ENCODE measurements around the gene G6PD.
"Not testable (repeated sequence)": the region's sequence is repeated elsewhere in the genome, so short reads cannot be mapped to it uniquely, and the experiment has no call there.

Gene G6PD

DNA sequence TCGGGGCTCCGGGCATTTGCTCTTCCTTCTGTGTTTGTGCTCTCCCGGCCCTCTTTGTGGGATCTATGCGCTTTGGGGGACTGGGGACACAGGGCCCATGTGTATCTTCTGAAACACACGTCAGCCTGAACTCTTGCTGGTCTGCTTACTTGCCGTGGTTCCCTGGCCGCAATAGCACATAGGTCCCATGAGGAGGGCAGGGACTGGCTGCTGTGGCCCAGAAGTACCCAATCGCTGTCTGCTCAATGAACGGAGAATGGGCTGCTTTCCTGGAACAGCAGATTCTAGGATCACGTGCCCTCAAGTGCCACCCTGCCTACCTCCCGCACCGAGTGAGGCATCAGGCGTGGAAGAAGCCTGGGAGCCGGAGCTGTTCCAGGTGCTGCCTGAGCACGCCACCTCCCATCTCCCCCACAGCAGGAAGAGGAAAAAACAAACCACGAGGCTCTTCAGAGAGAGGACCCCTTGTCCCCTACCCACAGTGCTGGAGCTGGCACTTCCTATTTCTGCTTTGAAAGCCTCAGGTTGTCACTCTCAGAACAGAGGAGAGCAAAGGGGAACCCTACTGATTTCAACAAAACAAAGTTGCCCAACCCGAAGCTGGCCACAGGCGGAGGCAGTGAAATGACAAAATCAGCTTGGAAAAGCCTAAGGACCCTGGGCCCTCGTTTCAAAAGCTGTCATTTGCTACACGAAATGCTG is 3.8 kb downstream of the G6PD start:
- no peak for DNase-seq

DNA sequence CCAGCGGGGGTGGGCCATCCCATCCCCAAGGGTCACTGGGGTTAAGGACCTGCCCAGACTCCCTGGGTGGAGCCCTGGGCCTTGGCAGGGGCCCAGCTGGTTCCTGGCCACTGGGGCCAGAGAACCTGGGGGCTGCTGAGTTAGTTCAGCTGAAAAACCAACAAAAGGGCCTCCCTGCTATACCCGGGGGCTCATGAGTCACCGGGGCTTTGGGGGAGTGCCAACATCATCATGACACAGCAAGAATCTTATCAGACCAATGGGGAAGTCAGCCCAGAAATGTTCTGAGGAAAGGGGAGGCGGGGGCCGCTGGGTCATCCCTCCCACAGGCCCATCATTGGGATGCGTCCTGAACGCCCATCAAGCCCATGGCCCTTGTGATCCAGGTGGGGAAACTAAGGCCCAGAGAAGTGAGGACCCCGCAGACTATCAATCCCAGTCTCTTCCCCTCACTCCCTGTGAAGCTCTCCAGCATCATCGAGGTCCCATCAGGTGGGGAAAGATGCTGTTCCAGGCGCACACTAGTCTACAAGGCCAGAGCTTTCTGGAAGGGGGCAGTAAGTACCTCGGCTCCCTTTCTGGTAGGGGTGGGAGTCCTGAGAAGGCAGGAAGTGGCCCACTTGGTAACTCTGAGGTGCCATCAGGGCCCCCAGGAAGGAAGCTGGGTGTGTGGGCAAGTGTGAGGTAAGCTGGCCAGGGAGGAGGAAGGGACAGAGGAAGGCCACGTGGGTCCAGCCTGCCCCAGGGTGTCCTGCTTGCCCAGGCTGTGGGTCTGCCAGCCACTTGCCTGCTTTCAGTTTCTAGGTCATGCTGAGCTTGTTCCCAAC is 4.5 kb downstream of the G6PD start:
- no peak for DNase-seq

DNA sequence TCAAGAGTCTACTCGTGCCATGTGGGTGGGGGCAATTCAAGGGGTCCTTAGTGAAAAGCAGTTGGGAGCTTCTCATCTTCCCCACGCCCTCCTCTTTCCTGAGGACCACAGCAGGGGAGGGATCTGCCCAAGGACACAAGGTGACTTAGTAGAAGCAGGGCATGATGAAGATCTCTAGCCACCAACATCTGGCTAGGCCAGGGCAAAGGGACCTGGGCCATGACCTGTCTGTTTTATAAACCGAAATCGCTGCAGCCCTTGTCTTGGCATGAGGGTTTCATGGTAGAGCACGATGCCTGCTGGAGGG is 5.1 kb downstream of the G6PD start:
- DNase-seq, result no peak

DNA sequence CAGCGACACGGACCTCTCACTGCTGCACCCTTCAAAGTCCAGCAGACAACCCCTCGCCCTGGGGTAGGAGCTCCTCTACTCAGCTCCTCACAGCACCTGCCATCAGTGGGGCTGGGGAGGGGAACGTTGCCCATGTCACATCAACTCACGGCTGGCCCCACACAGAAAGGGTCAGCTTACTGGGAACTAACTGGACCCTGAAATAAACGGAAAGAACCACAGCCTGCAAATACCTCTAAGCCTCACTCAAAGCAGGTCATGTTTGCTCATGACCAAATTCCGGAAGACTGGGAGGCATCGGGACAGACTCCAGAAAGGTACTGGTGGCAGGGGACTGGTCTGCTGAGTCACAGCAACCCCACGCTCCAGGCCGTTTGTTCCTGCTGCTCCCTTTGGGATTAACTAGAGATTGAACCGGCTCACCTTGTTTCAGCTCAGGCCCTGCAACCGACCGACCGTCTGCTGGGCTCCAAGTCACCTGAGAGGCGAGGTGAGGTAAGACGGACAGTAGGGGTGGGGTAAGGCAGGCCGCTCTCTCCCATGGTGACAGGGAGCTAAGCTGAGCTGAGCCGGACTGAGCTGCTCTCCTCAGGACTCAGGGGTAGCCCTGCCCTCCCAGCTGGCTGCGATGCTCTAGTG is 5.6 kb downstream of the G6PD start:
- no peak for DNase-seq

DNA sequence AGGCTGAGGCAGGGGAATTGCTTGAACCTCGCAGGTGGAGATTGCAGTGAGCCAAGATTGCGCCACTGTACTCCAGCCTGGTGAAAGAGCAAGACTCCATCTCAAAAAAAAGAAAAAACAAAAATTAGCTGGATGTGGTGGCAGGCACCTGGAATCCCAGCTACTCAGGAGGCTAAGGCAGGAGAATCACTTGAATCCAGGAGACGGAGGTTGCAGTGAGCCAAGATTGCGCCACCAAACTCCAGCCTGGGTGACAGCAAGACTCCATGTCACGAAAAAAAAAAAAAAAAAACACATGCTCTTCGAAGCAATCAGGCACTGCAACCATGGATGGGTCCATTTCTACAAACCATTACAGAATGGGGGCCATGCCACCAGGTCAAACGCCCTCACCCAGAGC is 6.3 kb downstream of the G6PD start:
- not testable (repeated sequence) for DNase-seq

DNA sequence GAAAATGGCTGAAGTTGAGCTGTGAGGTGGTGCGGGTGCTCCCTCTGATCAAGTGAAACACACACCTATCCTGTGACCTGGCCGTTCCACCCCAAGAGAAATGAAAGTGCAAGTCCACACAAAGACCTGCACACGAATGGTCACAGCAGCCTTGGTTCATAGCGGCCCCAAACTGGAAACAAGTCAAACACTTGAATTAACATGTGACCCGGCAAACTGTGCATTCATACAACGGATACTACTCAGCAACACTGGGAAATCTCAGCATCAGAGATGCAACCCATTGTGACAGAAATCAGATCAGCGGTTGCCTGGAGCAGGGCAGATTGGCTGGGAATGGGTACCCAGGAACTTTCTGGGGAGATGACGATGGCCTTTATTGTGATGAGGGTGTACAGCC is 7.6 kb downstream of the G6PD start:
- DNase-seq, result no peak

DNA sequence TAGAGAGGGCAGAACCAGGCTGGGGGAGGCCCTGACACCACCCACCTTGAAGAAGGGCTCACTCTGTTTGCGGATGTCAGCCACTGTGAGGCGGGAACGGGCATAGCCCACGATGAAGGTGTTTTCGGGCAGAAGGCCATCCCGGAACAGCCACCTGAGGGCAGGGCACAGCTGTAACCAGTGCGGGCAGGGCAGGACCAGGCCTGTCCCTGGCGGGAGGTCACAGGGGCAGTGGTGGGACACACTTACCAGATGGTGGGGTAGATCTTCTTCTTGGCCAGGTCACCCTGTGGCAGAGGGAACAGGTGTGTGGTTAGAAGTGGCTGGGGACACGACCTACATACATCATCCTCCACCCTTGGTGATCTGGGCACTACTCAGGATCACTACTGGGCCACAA is 10.8 kb downstream of the G6PD start:
- no peak for DNase-seq

DNA sequence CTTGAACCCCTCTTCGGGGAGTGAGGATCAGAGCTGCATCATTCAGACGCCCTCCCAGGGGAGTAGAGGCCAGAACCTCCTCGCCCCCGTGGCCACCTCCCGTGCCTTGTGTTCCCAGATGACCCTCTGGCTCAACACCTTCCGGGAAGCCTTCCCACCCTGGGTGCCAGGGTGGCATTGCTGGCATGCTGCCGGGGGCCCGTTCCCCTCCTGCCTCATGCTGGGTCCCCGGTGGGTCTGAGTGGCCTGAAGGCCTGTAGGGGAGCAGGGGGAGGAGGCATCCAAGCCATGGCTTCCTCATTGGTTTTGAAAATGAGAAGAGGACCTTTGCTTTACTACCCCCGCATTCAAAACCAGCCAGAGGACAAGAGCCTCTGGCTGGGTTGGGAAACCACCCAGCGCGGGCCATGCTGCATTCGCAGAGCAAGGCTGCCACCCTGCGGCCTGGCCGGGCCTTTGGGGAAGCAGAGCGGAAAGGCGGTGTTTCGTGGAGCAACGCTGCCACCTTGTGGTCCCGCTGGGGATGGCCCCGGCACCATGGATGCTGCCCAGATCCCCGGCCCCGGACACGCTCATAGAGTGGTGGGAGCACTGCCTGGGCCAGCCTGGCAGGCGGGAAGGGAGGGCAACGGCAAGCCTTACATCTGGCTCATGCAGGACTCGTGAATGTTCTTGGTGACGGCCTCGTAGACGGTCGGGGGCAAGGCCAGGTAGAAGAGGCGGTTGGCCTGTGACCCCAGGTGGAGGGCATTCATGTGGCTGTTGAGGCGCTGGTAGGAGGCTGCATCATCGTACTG is 11.9 kb downstream of the G6PD start:
- DNase-seq, result peak; percentile 64

DNA sequence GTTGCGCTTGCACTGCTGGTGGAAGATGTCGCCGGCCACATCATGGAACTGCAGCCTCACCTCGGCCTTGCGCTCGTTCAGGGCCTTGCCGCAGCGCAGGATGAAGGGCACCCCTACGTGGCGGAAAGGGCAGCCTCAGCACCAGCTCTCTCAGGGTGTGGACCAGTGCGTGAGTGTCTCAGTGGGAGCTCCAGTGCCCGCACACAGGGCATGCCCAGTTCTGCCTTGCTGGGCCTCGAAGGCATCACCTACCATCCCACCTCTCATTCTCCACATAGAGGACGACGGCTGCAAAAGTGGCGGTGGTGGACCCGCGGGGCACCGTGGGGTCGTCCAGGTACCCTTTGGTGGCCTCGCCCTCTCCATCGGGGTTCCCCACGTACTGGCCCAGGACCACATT is 14.0 kb downstream of the G6PD start:
- DNase-seq, result no peak

DNA sequence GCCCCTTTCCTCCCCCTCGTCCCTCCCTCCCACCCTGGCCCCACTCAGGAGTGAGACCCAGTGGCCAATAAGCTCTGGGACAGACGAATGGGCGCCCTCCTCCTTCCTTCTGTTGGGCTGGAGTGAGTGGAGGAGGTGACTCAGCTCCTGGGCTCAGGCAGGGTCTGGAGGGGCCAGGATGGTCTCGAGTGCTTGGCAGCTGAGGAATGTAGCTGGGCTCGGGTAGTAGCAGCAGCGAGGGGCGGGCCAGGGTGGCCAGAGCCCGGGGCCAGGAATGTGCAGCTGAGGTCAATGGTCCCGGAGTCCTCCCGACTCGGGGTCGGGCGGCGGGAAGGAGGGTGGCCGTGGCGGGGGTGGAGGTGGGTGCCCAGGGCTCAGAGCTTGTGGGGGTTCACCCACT is 15.0 kb downstream of the G6PD start:
- DNase-seq, result no peak

DNA sequence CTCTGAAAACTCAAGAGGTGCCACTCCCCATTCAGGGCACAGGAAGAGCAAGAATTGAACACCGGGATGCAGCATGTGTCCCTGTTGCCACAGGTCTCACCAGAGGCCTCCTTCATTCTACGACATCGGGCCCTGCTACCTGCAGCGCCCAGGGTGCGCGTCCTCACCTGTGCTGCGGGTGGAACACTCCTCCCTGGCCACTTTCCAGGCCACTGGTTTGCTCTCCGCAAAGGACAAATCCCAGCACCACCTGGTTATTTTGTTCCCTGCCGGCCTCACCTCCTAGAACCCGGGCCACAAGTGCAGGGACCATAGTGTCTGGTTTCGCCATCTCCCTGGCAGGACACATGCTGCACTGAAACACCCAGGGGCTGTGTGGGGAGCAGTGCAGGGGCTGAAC is 16.4 kb downstream of the G6PD start:
- no peak for DNase-seq

DNA sequence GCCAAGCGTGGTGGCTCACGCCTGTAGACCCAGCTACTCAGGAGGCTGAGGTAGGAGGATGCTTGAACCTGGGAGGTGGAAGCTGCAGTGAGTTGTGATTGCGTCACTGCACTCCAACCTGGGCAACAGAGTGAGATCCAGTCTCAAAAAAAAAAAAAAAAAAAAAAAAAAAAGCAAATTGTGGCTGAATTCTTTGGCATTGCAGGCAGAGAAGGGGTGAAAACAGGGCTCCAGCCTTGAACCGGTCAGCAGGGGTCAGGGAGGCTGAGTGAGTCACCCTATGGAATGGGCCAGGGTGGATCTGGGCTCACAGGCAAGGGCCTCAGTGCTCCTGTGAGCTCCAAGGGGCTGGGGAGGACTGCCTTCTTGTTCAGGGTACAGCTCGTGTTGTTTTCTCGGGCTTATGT is 17.4 kb downstream of the G6PD start:
- DNase-seq, result no peak

DNA sequence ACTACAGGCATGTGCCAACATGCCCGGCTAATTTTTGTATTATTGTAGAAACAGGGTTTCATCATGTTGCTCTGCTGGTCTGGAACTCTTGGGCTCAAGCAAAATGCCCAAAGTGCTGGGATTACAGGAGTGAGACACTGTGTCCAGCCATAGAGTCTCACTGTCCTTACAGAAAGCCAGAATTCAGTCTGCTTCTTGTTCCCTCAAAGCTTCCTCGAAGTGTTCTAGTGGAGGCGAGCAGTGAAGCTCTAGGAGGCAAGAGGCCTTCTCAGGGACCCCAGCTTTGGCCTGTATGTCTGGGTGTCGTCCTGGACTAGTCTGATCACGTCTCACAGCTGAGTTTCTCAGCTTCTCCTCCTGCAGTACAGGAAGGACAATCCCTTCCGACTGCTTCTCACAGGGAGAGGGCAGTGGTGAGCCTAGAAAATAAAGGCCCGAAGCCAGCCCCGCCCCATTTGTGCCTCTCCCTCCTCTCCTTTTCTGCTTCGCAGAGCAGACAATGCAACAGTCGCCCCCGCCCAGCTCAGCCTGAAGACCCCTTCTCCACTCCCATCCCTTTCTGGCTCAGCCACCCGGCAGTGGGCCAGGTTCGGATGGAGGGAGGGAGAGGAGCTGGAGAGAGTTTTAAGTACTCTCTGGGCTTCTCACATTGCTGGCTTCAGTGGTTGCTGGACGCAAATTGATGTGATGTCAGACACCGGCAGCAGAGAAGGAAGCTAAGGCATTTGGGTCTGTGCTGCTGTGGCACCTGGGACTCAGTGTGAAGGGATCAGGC is 19.6 kb downstream of the G6PD start:
- no peak for DNase-seq

DNA sequence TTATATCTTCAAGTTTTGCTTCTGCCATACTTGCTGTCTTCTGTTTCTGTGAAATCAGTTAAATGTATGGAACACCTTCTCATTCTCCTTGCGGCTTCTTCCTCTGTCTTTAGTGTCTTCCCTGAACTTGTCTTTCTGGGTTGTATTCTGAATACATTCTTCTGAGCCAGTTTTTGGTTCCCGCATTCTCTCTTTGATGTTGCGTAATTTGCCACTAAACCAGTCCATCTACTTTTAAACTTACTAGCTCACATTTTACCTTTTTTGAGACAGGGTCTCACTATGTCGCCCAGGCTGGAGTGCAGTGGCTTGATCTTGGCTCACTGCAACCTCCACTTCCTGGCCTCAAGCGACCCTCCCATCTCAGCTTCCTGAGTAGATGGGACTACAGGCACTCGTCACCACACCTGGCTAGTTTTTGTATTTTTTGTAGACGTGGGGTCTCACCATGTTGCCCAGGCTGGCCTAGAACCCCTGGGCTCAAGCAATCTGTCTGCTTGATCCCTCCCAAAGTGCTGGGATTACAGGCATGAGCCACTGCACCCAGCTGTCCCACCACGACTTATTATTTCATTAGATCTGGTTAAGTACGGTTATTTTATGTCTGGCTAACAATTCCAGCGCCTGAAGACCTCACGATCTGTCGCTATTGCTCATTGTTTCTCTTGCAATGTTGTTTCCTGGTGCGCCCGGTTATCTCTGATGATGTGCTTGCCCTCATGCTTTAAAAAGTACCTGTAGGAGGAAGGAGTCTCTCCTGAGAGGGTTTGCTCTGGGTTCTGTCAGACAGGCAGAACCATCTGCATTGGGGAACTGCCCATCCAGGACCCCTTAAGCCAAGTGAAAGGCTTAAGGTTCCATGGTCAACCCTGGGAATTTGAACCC is 20.8 kb downstream of the G6PD start:
- no peak for DNase-seq

DNA sequence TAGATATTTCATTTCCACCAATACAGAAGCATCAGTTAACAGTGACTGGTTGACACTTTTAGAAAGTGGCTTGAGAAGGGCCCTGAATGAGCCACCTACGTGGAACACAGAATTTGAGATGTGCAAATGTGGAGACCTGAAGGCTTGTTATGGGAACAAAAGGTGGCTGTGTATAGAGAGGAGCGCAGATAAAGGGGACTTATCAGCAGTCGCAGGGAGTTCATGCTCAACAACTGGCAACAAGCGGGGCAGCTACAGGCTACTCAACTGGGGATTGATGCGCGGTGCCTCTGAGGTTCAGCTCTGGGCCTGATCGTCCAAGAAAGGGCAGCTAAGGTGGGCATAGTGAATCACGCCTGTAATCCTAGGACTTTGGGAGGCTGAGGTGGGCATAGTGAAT is 27.3 kb downstream of the G6PD start:
- no peak for DNase-seq

DNA sequence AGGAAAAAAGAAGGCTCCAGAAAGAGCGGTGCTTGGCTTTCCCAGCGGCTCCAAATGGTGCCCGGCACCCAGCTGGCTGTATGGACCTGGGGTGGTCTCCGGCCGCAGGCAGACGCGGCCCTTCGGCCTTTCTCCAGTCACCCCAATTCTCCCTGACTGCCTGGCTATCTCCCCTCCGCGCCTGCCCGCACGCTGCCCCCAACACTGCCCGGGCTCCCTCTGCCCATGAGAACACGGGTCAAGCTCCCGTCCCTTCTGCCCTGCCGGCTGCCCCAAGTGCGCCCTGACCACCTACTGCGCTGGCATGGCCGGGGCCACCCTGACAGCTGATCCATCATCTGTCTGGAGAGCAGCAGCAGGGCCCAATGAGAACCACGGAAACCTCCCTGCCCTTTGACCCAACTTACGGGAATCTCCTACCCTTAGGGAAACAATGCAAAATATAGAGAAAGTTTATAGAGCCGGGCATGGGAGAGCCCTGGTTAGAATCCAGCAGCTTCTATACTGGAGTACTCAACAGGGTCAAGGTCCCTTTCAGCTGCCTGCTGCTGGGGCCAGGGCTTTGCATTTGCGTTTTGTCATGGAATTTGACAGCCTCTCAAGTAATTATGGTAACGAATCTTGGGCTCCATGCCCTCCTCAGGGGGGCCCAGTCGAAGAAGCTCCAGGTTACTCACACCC is 29.4 kb downstream of the G6PD start:
- no peak for DNase-seq

DNA sequence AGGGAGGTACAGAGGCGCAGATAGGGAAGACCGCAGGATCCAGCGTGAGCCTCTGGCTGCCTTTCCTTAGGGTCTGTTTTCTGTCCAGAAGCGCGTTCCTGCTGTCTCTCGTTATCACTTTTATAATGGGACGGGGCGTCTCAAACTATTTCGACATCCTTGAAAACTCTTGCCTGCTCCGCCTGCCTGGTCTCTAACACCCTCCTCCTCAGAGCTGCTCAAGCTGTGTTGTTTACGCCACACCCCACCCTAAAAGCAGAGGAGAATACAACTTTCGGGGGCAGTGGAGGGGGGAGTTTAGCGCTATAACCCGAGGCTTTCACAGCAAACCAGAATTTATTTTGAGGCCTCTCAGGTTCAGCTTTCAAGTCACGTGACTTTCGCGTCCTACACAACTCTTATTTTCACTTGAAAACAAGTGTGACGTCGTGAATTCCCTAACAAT is 30.0 kb downstream of the G6PD start:
- DNase-seq, result no peak

DNA sequence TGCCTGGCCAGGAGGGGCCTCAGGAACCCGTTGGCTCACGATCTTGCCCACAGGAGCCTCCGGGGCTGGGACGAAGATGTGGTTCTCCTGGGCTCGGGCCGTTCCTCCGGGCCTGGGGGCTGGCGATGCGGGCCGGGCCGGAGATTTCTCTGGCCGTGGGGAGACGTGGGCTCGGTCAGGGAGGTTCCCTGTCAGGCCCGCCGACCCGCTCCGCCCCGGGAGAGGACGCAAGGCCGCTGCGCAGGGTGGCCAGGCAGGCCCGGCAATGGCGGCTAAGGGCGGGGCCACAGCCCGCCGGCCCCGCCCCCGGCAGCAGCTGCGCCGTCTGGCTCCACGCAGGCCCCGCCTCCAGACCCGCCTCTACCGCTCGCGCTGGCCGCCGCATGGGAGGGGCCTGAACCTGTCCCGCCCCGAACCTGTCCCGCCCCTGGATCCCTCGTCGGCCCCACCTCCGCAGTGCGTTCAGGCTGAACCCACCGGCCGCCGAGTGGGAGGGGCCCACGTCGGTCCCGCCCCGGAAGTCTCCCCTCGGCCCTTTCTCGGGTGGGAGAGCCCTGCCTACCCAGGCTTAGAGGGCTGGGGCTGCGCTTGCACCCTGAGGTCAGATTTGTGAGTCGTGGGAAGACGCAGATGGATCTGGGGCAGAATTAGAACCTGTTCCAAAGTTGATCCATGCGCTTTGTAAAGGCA is 30.5 kb downstream of the G6PD start, which contains the start of gene FAM3A:
Gene FAM3A, minus strand, starts transcription at position 267 of the 690 bp plus-strand sequence. CDS start 460 bp downstream, outside the sequence.
- DNase-seq, result peak; percentile 78

DNA sequence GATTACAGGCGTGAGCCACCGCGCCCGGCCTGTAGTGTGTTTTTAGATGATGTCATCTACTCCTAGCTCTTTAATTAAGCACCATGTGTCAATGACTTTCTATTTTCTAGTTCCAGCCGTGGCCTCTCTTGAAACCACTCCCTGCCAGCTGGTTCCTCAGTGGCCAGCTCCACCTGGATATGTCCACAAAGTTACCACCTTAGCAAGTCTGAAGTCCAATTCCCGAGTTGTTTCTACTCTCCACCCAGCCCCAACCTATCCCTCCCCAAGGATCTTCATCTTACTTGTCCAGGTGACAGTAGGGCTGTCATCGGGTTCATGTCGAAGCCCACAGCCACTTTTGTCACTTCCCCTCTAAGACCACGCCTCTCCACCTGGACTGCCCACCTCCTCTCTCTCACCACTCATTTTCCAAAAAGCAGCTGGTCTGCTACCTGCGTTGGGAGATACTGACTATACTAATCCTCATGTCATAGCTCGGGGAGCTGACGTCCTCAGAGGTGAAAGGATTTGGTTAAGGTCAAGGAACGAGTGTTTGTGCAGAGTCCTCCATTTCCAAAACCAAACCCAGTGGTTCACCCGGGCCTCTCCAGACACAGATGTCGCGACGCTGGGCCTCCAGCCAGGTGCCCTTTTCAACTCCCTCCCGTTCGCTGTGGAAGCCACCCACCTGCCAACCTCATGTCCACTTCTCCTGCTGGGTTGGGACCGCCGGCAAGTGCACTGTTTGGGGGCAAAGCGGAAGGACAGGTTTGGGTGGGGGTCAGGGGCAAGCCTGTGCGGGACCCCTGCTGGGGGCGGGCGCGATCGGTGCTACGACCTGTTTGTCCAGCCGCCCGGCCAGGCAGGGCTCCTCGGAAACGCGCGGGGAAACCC is 31.3 kb downstream of the G6PD start:
- DNase-seq, result no peak
